GM23338 (cell line): ENCODE data around the gene MYO15B. TPM values are rescaled to one million over a fixed set of nuclear protein-coding genes. Genes with fewer than 3 reads are reported as not detected.

Experiments
- ATAC-seq: fragments of 200-7000 bp; cut with Tn5 transposase; 3 replicates; pipeline ENCODE4 v1.9.1; 2020
- DNase-seq: peaks from one replicate; pipeline ENCODE4 v3.0.0-alpha.2; 2015; ENCODE audit warnings: low spot score
- H2AFZ ChIP-seq: fragments of 200-600 bp; sonication (generic); 2 replicates; pipeline ENCODE4 v1.8.0; 2016; ENCODE audit warnings: antibody characterized with exemption, mild to moderate bottlenecking, moderate library complexity
- H3F3A ChIP-seq: fragments of 200-600 bp; sonication (generic); replicated peaks from 2 replicates; pipeline ENCODE4 v1.8.0; 2017; ENCODE audit warnings: antibody characterized with exemption, mixed run types, low read depth
- H3K27ac ChIP-seq: fragments of 200-600 bp; sonication (generic); 2 replicates; pipeline ENCODE4 v1.6.1; 2016; ENCODE audit warnings: low read depth
- H3K27me3 ChIP-seq: fragments of 200-600 bp; sonication (generic); 2 replicates; pipeline ENCODE4 v1.8.0; 2016; ENCODE audit warnings: mild to moderate bottlenecking, mixed run types, moderate library complexity; ENCODE audit not compliant: insufficient read depth
- H3K36me3 ChIP-seq: fragments of 200-600 bp; sonication (generic); 2 replicates; pipeline ENCODE4 v1.8.0; 2016; ENCODE audit warnings: mild to moderate bottlenecking; ENCODE audit not compliant: insufficient read depth
- H3K4me1 ChIP-seq: fragments of 200-600 bp; sonication (generic); 2 replicates; pipeline ENCODE4 v1.8.0; 2016; ENCODE audit warnings: mild to moderate bottlenecking, moderate library complexity; ENCODE audit not compliant: insufficient read depth
- H3K4me2 ChIP-seq: fragments of 200-600 bp; sonication (generic); 2 replicates; pipeline ENCODE4 v1.7.1; 2017; ENCODE audit warnings: mixed run types
- H3K4me3 ChIP-seq: fragments of 200-600 bp; sonication (generic); 2 replicates; pipeline ENCODE4 v1.6.1; 2016; ENCODE audit warnings: mixed run types
- H3K79me2 ChIP-seq: fragments of 200-600 bp; sonication (generic); replicated peaks from 2 replicates; pipeline ENCODE4 v1.8.0; 2017; ENCODE audit warnings: mild to moderate bottlenecking; ENCODE audit not compliant: insufficient read depth
- H3K9me2 ChIP-seq: fragments of 200-600 bp; sonication (generic); 2 replicates; pipeline ENCODE4 v1.8.0; 2017; ENCODE audit not compliant: insufficient read depth
- H4K20me1 ChIP-seq: fragments of 200-600 bp; sonication (generic); replicated peaks from 2 replicates; pipeline ENCODE4 v1.8.0; 2017; ENCODE audit warnings: mild to moderate bottlenecking; ENCODE audit not compliant: insufficient read depth
- H3K27ac Mint-ChIP-seq: 2 replicates; pipeline ENCODE4 v1.8.0; 2020; ENCODE audit warnings: inconsistent platforms, mild to moderate bottlenecking, moderate library complexity, mixed read lengths
- H3K27me3 Mint-ChIP-seq: 3 replicates; pipeline ENCODE4 v1.8.0; 2022; ENCODE audit warnings: low read depth, mild to moderate bottlenecking, moderate library complexity, mixed read lengths, inconsistent platforms; ENCODE audit not compliant: insufficient read depth, poor library complexity
- H3K36me3 Mint-ChIP-seq: 3 replicates; pipeline ENCODE4 v1.8.0; 2021; ENCODE audit warnings: low read depth, mild to moderate bottlenecking, inconsistent platforms, moderate library complexity, mixed read lengths
- H3K4me1 Mint-ChIP-seq: 3 replicates; pipeline ENCODE4 v1.8.0; 2020; ENCODE audit warnings: mild to moderate bottlenecking, inconsistent platforms, mixed read lengths
- H3K4me3 Mint-ChIP-seq: 3 replicates; pipeline ENCODE4 v1.8.0; 2021; ENCODE audit warnings: moderate library complexity, mild to moderate bottlenecking, inconsistent platforms, mixed read lengths
- H3K9me3 Mint-ChIP-seq: 3 replicates; pipeline ENCODE4 v1.8.0; 2020; ENCODE audit warnings: moderate library complexity, mild to moderate bottlenecking, inconsistent platforms, mixed read lengths
- CREB1 ChIP-seq: fragments of 250-450 bp; sonication (Bioruptor Pico); IDR thresholded peaks from 2 replicates; pipeline ENCODE4 v1.5.0; 2020; ENCODE audit warnings: low read depth, mild to moderate bottlenecking, moderate library complexity
- EZH2 ChIP-seq: fragments of 200-600 bp; sonication (generic); IDR thresholded peaks from one replicate; pipeline ENCODE4 v1.8.0; 2017; ENCODE audit warnings: antibody characterized with exemption, mild to moderate bottlenecking, low read depth; ENCODE audit not compliant: unreplicated experiment
- EZH2phosphoT487 ChIP-seq: fragments of 200-600 bp; sonication (generic); IDR thresholded peaks from one replicate; pipeline ENCODE4 v1.8.1; 2018; ENCODE audit warnings: antibody characterized with exemption; ENCODE audit not compliant: unreplicated experiment
- JUNB ChIP-seq: IDR thresholded peaks from one replicate; pipeline ENCODE4 v1.6.1; 2016; ENCODE audit warnings: antibody characterized with exemption; ENCODE audit not compliant: unreplicated experiment
- NANOG ChIP-seq: IDR thresholded peaks from 2 replicates; pipeline ENCODE4 v1.6.1; 2016; ENCODE audit warnings: antibody characterized with exemption, borderline replicate concordance
- POLR2AphosphoS5 ChIP-seq: IDR thresholded peaks from 2 replicates; pipeline ENCODE4 v1.6.1; 2016; ENCODE audit warnings: antibody characterized with exemption, low read depth
- STAT1 ChIP-seq: IDR thresholded peaks from one replicate; pipeline ENCODE4 v1.6.1; 2016; ENCODE audit warnings: antibody characterized with exemption; ENCODE audit not compliant: unreplicated experiment
- ZNF114 ChIP-seq: fragments of 250-450 bp; sonication (Bioruptor Pico); IDR thresholded peaks from 2 replicates; pipeline ENCODE4 v1.5.0; 2020; ENCODE audit warnings: mild to moderate bottlenecking, moderate library complexity
- ZNF331 ChIP-seq: fragments of 250-450 bp; sonication (Bioruptor Pico); IDR thresholded peaks from 2 replicates; pipeline ENCODE4 v1.5.0; 2020; ENCODE audit warnings: low read depth, mild to moderate bottlenecking, moderate library complexity
- polyA plus RNA-seq: library from polyadenylated mRNA; unstranded; fragments of >200 nt; fragmentation: Nextera tagmentation; extraction: Ambion mirVana; gene quantifications from 2 replicates; pipeline ENCODE4 v1.2.1, GENCODE V29; 2016
- total RNA-seq: library from RNA; depleted of rRNA; stranded (reverse); fragments of >200 nt; shearing (Covaris generic); gene quantifications from 2 replicates; pipeline ENCODE4 v1.2.3, GENCODE V29; 2014
- TF ChIP-seq, protein P1 (sequence below), 2 experiments: fragments of 200-600 bp in 1 of 2; sonication (generic) in 1 of 2; conservative IDR thresholded peaks; 2 replicates each; pipeline versions ENCODE4 v1.5.1 to v1.6.1; 2016 to 2017; ENCODE audit warnings: antibody characterized with exemption in 2 of 2, low read depth in 2 of 2, mild to moderate bottlenecking in 2 of 2, moderate library complexity in 1 of 2
- TF ChIP-seq, protein P2 (sequence below): IDR thresholded peaks from 2 replicates; pipeline ENCODE4 v1.6.1; 2016; ENCODE audit warnings: antibody characterized with exemption
- TF ChIP-seq, protein P3 (sequence below): IDR thresholded peaks from one replicate; pipeline ENCODE4 v1.6.1; 2018; ENCODE audit warnings: antibody characterized with exemption; ENCODE audit not compliant: unreplicated experiment

MYO15B gene
- total and polyA plus RNA-seq, 2 experiments from 2014 or later: 6.6 to 12.4 TPM

DNA sequence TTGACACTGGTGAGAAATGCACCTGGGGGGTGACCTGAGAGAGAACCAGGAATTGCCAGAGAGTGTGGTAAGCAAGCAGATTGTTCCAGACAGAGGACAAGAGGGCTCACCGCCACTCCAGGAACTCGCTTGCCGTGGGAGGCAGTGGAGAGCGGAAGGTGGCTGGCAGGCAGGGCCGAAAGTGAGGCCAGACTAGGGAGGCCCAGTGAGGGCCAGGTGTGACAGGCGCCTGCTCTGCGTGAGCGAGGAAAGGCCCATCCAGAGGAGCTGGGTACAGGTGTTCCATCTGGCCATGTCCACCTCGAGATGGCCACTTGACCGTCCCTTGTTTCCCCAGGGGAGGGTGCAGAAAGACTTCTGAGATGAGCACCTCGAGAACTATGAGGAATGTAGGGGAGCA is 11.9 kb upstream of the MYO15B start (continued):
- no peak for TF ChIP-seq EZH2
- TF ChIP-seq JUNB: no peak
- TF ChIP-seq ZNF331 (CRISPR knock-in tag): no peak
- TF ChIP-seq STAT1: no peak
- TF ChIP-seq, protein P1, sequence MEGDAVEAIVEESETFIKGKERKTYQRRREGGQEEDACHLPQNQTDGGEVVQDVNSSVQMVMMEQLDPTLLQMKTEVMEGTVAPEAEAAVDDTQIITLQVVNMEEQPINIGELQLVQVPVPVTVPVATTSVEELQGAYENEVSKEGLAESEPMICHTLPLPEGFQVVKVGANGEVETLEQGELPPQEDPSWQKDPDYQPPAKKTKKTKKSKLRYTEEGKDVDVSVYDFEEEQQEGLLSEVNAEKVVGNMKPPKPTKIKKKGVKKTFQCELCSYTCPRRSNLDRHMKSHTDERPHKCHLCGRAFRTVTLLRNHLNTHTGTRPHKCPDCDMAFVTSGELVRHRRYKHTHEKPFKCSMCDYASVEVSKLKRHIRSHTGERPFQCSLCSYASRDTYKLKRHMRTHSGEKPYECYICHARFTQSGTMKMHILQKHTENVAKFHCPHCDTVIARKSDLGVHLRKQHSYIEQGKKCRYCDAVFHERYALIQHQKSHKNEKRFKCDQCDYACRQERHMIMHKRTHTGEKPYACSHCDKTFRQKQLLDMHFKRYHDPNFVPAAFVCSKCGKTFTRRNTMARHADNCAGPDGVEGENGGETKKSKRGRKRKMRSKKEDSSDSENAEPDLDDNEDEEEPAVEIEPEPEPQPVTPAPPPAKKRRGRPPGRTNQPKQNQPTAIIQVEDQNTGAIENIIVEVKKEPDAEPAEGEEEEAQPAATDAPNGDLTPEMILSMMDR (conservative IDR thresholded peaks at IDR 0.05; ENCODE audit: low read depth in 2 of 2): no peak
- TF ChIP-seq ZNF114 (CRISPR knock-in tag): no peak
- no peak for TF ChIP-seq NANOG

DNA sequence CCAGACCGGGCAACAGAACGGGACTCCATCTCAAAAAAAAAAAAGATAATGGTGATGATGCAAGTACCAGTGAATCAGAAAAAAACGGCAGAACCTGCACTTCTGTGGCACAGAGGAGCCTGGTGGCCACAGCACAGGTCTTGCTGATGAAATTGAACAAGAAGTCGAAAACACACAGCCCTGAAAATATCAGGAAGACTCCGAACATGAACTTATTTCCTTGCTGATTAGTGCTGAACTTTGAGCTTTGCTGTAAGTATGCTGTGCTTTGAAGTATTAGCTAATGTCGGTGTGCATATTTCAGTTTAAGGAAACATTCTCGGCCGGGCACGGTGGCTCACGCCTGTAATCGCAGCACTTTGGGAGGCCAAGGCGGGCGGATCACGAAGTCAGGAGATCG is 10.9 kb upstream of the MYO15B start:
- Histone ChIP-seq H3K36me3 (no peaks in the 10 kb centered on the region), H3K9me2 (no peaks in the 10 kb centered on the region), H3K4me2 (no peak overlapping the region), H3K27me3 (no peaks in the 10 kb centered on the region), H3K4me3 (no peak overlapping the region), H2AFZ (no peak overlapping the region), H3F3A (no peaks in the 10 kb centered on the region), H4K20me1 (no peaks in the 10 kb centered on the region), H3K4me1 (no peaks in the 10 kb centered on the region), H3K27ac (no peak overlapping the region), H3K79me2 (no peaks in the 10 kb centered on the region)
- Mint-ChIP-seq H3K4me3 (no peak overlapping the region), H3K27ac (no peak overlapping the region; the same call in 1 of the 2 replicates), H3K36me3 (peaks cover 3% of the 10 kb centered on the region; the same call in 1 of the 3 replicates), H3K27me3 (peaks cover 4% of the 10 kb centered on the region), H3K4me1 (peaks cover 3% of the 10 kb centered on the region; the same call in 2 of the 3 replicates), H3K9me3 (peaks cover 7% of the 10 kb centered on the region; the same call in 2 of the 3 replicates)
- no peak for DNase-seq
- ATAC-seq: no peak
- TF ChIP-seq CREB1 (no peak), POLR2AphosphoS5 (no peak), EZH2phosphoT487 (no peak), ZNF114 (CRISPR knock-in tag) (no peak), JUNB (no peak), NANOG (no peak), EZH2 (no peak)
- TF ChIP-seq, protein P2, sequence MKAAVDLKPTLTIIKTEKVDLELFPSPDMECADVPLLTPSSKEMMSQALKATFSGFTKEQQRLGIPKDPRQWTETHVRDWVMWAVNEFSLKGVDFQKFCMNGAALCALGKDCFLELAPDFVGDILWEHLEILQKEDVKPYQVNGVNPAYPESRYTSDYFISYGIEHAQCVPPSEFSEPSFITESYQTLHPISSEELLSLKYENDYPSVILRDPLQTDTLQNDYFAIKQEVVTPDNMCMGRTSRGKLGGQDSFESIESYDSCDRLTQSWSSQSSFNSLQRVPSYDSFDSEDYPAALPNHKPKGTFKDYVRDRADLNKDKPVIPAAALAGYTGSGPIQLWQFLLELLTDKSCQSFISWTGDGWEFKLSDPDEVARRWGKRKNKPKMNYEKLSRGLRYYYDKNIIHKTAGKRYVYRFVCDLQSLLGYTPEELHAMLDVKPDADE: no peak
- TF ChIP-seq, protein P1 (conservative IDR thresholded peaks at IDR 0.05; ENCODE audit: low read depth in 2 of 2): no peak
- TF ChIP-seq, protein P3, sequence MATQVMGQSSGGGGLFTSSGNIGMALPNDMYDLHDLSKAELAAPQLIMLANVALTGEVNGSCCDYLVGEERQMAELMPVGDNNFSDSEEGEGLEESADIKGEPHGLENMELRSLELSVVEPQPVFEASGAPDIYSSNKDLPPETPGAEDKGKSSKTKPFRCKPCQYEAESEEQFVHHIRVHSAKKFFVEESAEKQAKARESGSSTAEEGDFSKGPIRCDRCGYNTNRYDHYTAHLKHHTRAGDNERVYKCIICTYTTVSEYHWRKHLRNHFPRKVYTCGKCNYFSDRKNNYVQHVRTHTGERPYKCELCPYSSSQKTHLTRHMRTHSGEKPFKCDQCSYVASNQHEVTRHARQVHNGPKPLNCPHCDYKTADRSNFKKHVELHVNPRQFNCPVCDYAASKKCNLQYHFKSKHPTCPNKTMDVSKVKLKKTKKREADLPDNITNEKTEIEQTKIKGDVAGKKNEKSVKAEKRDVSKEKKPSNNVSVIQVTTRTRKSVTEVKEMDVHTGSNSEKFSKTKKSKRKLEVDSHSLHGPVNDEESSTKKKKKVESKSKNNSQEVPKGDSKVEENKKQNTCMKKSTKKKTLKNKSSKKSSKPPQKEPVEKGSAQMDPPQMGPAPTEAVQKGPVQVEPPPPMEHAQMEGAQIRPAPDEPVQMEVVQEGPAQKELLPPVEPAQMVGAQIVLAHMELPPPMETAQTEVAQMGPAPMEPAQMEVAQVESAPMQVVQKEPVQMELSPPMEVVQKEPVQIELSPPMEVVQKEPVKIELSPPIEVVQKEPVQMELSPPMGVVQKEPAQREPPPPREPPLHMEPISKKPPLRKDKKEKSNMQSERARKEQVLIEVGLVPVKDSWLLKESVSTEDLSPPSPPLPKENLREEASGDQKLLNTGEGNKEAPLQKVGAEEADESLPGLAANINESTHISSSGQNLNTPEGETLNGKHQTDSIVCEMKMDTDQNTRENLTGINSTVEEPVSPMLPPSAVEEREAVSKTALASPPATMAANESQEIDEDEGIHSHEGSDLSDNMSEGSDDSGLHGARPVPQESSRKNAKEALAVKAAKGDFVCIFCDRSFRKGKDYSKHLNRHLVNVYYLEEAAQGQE: no peak
